Stimulated activated memory B cell treated with anti-CD40 and anti-IgM and Interleukin-4, amounts not matched to agents 10 μg/mL and 1 μg/mL and 100 μg/mL, for 72 hours (primary cell): ENCODE measurements around the gene TPSD1.
"Not testable (repeated sequence)": the region's sequence is repeated elsewhere in the genome, so short reads cannot be mapped to it uniquely, and the experiment has no call there.

Source experiments
- ATAC-seq: fragments of 150-1000 bp; cut with Tn5 transposase; 2 replicates; pipeline ENCODE4 v1.10.0; 2021
- H3K27ac Mint-ChIP-seq: one replicate; pipeline ENCODE4 v1.8.0; 2022; ENCODE audit warnings: mild to moderate bottlenecking, mixed read lengths
- H3K27me3 Mint-ChIP-seq: one replicate; pipeline ENCODE4 v1.8.0; 2022; ENCODE audit warnings: mixed read lengths
- H3K36me3 Mint-ChIP-seq: one replicate; pipeline ENCODE4 v1.8.0; 2022; ENCODE audit warnings: mixed read lengths
- H3K4me1 Mint-ChIP-seq: one replicate; pipeline ENCODE4 v1.8.0; 2022; ENCODE audit warnings: mixed read lengths
- H3K4me3 Mint-ChIP-seq: one replicate; pipeline ENCODE4 v1.8.0; 2022; ENCODE audit warnings: mild to moderate bottlenecking, moderate library complexity, mixed read lengths
- H3K9me3 Mint-ChIP-seq: one replicate; pipeline ENCODE4 v1.8.0; 2022; ENCODE audit warnings: mixed read lengths

TPSD1 gene

DNA sequence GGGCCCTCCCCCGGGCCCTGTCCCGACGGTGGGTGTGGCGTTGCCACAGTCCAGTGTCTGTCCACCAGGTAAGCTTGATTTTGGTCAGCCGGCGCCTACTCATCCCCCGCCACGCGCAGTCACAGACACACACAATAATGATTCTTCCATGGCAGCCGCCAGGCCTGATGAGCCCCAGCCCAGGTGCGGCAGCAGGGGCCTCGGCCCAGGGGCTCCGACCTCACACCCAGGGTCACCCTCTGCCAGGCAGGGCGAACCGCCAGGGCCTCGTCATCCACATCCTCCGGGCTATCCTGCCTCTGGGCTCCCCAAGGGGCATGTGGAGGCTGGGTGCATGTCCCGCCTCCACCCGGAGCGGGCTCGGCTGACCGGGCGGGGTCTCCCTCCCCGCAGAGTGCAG, 38.3 kb upstream of the TPSD1 start:
- Mint-ChIP-seq H3K4me3 (no peak overlapping the region), H3K27me3 (peaks cover 38% of the 10 kb centered on the region), H3K4me1 (no peaks in the 10 kb centered on the region), H3K27ac (no peak overlapping the region), H3K9me3 (no peaks in the 10 kb centered on the region), H3K36me3 (no peaks in the 10 kb centered on the region)
- peak; percentile 3 for ATAC-seq

DNA sequence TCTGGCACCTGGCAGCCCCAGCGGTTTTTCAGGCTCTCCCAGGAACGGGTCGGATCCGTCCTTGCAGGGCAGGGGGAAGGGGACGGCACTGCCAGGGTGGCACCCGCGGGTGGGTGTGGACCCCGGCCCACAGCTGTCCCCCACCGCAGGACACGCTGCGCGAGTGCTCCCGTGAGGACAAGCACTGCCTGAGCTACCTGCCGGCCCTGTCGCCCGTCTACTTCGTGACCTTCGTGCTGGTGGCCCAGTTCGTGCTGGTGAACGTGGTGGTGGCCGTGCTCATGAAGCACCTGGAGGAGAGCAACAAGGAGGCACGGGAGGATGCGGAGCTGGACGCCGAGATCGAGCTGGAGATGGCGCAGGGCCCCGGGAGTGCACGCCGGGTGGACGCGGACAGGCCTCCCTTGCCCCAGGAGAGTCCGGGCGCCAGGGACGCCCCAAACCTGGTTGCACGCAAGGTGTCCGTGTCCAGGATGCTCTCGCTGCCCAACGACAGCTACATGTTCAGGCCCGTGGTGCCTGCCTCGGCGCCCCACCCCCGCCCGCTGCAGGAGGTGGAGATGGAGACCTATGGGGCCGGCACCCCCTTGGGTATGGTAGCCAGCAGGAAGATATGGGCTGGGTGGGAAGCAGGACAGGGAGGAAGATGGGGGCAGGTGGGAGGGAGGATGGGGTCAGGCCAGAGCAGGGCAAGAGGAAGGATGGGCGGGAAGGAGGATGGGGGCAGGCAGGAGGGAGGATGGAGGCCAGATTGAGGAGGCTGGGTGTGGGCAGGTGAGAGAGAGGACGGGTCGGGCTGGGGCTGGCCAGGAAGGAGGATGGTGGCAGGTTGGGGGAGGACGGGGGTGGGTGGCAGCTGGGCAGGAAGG, 37.6 kb upstream of the TPSD1 start:
- no peaks in the 10 kb centered on the region for H3K36me3 Mint-ChIP-seq
- no peaks in the 10 kb centered on the region for H3K9me3 Mint-ChIP-seq
- no peaks in the 10 kb centered on the region for H3K4me1 Mint-ChIP-seq
- H3K27me3 Mint-ChIP-seq = peaks cover 38% of the 10 kb centered on the region
- H3K27ac Mint-ChIP-seq = no peak overlapping the region
- H3K4me3 Mint-ChIP-seq = no peak overlapping the region
- ATAC-seq = no peak

DNA sequence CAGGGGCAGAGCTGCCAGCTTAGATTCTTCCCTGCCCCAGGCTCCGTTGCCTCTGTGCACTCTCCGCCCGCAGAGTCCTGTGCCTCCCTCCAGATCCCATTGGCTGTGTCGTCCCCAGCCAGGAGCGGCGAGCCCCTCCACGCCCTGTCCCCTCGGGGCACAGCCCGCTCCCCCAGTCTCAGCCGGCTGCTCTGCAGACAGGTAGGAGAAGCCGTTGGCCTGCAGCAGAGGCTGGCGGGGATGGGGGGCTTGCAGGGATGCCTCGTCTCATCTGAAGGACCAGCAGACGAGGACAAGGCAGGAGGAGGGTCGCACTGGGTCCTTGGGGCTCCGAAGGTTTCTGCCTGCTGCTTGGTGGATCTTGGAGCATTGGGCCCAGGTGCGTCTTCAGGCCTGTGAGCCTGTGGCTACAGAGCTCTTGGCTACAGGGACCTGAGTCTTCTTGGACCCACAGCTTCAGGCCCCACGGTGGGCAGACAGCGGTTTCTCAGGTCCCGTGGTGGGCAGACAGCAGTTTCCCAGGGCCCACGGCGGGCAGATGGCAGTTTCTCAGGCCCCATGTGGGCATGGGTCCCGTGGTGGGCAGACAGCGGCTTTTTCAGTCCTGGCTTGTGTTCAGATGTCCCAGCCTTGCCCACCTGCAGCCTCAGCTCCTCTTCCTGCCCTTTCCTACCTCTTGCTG, 36.8 kb upstream of the TPSD1 start:
- no peak overlapping the region for H3K4me3 Mint-ChIP-seq
- no peak for ATAC-seq
- H3K4me1 Mint-ChIP-seq = no peaks in the 10 kb centered on the region
- H3K27me3 Mint-ChIP-seq = peaks cover 37% of the 10 kb centered on the region
- H3K27ac Mint-ChIP-seq = no peak overlapping the region
- no peaks in the 10 kb centered on the region for H3K36me3 Mint-ChIP-seq
- no peaks in the 10 kb centered on the region for H3K9me3 Mint-ChIP-seq

- H3K4me3 Mint-ChIP-seq = no peak overlapping the region
- H3K27ac Mint-ChIP-seq = no peak overlapping the region
- H3K9me3 Mint-ChIP-seq = no peaks in the 10 kb centered on the region
These were observed 35.7 kb upstream of the TPSD1 start for GRCh38 chr16:1220098-1220728.

DNA sequence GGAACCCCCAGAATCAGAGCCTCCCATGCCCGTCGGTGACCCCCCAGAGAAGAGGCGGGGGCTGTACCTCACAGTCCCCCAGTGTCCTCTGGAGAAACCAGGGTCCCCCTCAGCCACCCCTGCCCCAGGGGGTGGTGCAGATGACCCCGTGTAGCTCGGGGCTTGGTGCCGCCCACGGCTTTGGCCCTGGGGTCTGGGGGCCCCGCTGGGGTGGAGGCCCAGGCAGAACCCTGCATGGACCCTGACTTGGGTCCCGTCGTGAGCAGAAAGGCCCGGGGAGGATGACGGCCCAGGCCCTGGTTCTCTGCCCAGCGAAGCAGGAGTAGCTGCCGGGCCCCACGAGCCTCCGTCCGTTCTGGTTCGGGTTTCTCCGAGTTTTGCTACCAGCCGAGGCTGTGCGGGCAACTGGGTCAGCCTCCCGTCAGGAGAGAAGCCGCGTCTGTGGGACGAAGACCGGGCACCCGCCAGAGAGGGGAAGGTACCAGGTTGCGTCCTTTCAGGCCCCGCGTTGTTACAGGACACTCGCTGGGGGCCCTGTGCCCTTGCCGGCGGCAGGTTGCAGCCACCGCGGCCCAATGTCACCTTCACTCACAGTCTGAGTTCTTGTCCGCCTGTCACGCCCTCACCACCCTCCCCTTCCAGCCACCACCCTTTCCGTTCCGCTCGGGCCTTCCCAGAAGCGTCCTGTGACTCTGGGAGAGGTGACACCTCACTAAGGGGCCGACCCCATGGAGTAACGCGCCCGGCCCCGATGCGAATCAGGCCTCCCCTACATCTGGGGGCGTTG, 34.8 kb upstream of the TPSD1 start:
- no peak overlapping the region for H3K27ac Mint-ChIP-seq
- peaks cover 29% of the 10 kb centered on the region for H3K27me3 Mint-ChIP-seq
- ATAC-seq = no peak
- no peaks in the 10 kb centered on the region for H3K4me1 Mint-ChIP-seq
- no peaks in the 10 kb centered on the region for H3K9me3 Mint-ChIP-seq
- no peaks in the 10 kb centered on the region for H3K36me3 Mint-ChIP-seq
- H3K4me3 Mint-ChIP-seq = no peak overlapping the region

More at GRCh38 chr16:1220098-1220728, 35.7 kb upstream of the TPSD1 start:
- no peaks in the 10 kb centered on the region for H3K36me3 Mint-ChIP-seq
- ATAC-seq = no peak
- peaks cover 33% of the 10 kb centered on the region for H3K27me3 Mint-ChIP-seq
- H3K4me1 Mint-ChIP-seq = no peaks in the 10 kb centered on the region

DNA sequence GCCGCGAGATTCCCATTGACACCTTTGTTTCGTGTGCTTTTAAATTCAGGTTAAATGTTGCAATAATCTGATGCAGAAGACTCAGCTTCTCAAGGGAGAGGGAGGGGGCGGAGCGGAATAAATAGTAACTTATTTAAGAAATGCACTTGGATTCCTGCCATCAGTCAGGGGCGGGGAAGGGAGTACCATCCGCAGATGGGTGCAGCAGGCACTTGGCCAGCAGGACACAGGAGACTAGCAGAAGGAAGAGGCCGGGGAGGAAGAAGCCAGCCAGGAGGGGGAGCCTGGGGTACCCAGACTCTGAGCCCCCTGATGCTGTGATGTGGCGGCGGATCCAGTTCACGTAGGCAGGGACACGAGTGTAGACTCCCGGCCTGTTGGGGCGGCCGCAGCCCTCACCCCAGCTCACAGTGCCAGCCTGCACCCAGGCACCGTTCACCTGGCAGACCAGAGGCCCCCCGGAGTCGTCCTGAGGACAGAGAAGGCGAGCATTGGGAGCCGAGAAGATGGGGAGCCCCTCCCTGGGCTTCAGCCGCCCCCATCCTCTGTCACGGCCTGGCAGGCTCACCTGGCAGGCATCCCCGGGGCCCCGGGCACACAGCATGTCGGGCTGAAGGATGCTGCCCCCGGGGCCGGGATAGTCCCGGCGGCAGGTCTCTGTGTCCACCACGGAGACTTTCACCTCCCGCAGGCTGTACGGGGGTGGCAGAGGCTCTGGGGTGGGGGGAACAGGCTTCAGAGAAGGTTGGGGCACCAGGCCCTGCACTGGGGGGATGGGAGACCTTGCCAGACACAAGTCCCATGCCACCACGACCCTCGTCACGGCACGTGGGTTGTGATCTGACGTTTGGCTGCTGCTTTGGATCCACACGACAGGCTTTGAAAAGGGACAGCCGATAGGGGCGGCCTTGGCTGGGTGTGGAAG, 34.0 kb upstream of the TPSD1 start:
- ATAC-seq = no peak
- Mint-ChIP-seq H3K27me3 (peaks cover 26% of the 10 kb centered on the region), H3K9me3 (no peaks in the 10 kb centered on the region), H3K27ac (no peak overlapping the region), H3K36me3 (no peaks in the 10 kb centered on the region), H3K4me3 (no peak overlapping the region), H3K4me1 (no peaks in the 10 kb centered on the region)

DNA sequence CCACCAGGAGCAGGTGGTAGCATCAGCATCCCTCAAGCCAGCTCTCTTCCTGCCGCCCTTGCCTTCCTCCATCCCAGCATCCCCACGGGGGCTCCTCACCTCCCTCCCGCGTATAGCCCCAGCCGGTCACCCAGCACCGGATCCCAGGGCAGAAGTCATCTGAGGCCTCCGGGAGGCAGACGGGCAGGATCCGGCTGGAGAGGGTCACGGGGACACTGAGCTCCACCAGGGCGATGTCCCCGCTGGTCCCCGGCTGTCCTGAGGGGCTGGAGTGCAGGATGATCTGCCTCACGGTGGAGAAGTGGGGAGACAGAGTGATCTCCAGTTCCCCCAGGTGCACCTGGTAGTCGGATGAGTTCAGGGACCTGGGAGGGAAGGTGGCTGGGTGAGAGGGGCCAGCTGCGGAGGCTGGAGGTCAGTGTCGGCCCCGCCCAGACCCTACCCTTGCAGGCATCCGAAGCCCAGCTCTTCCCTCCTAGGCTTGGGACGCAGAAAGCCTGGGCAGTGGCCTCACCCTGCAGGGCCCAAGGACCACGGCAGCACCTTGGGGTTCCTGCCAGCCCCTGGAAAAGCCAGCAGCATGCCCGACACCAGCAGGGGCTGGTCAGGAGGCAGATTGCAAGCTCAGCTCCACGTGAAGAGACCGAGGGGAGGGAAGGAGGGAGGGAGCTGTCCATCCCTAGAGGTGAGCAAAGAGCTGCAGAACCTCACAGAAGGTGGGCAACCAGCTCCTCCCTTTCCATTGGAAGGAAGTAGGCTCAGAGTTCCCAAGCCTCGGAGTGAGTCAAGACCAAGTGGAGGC, 33.1 kb upstream of the TPSD1 start:
- H3K9me3 Mint-ChIP-seq = no peaks in the 10 kb centered on the region
- no peak overlapping the region for H3K4me3 Mint-ChIP-seq
- no peak for ATAC-seq
- H3K4me1 Mint-ChIP-seq = no peaks in the 10 kb centered on the region
- H3K36me3 Mint-ChIP-seq = no peaks in the 10 kb centered on the region
- H3K27me3 Mint-ChIP-seq = peaks cover 33% of the 10 kb centered on the region
- no peak overlapping the region for H3K27ac Mint-ChIP-seq

DNA sequence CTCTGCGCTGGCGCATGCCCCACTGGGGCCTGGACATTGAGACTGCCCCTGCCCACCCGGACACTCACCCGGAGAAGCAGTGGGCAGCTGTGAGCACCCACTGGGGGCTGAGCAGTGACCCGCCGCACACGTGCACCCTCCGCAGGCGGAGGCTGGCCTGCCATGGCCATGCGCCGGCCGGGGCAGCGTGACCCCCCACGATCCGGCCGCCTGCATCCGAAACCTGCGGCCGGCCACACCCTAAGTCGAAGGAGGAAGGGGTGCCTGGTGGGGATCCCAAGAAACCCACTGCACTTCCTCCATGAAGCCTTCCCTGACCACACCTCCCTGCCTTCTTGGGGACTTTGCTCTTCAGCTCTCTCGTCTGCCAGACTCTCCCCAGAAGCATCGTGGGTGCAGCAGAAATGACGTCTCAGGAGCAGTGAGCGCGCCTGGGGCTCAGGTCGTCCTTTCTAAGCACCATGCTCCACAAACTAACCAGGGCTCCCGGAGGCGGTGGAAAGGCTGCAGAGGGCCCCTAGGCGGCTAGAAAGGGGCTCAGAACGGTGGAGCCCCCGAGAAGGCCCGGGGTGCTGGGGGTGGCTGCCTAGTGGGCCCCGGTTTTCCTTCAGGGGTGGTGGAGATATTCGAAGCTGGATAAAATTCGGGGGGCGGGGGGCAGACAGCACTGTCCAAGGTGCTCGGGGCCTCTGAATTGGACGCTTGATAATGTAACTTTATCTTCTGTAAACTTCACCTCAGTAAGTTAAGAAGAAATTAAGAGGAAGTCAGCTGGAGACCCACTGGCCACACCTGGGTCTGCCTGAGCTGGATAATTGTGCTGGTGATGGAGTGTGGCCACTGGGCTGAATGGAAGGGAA, 32.3 kb upstream of the TPSD1 start:
- Mint-ChIP-seq H3K27me3 (peaks cover 42% of the 10 kb centered on the region), H3K4me3 (no peak overlapping the region), H3K27ac (no peak overlapping the region), H3K36me3 (no peaks in the 10 kb centered on the region), H3K4me1 (no peaks in the 10 kb centered on the region), H3K9me3 (no peaks in the 10 kb centered on the region)
- no peak for ATAC-seq

GRCh38 chr16:1224558-1224957, 31.3 kb upstream of the TPSD1 start:
- H3K27ac Mint-ChIP-seq = no peak overlapping the region
- no peaks in the 10 kb centered on the region for H3K4me1 Mint-ChIP-seq
- peaks cover 42% of the 10 kb centered on the region for H3K27me3 Mint-ChIP-seq
- H3K9me3 Mint-ChIP-seq = no peaks in the 10 kb centered on the region
- H3K4me3 Mint-ChIP-seq = no peak overlapping the region
- no peaks in the 10 kb centered on the region for H3K36me3 Mint-ChIP-seq
- ATAC-seq = no peak

GRCh38 chr16:1225051-1225451, 30.8 kb upstream of the TPSD1 start, which contains the start of gene TPSG1:
Gene TPSG1, minus strand, starts transcription at chr16:1225268. Its CDS starts 16 bp downstream, at chr16:1225252.
- ATAC-seq = no peak
- H3K27me3 Mint-ChIP-seq = peaks cover 42% of the 10 kb centered on the region
- no peaks in the 10 kb centered on the region for H3K9me3 Mint-ChIP-seq
- no peak within 1 kb of the TSS for H3K4me3 Mint-ChIP-seq
- no peaks in the 10 kb centered on the region for H3K36me3 Mint-ChIP-seq
- no peak within 1 kb of the TSS for H3K27ac Mint-ChIP-seq
- no peaks in the 10 kb centered on the region for H3K4me1 Mint-ChIP-seq

DNA sequence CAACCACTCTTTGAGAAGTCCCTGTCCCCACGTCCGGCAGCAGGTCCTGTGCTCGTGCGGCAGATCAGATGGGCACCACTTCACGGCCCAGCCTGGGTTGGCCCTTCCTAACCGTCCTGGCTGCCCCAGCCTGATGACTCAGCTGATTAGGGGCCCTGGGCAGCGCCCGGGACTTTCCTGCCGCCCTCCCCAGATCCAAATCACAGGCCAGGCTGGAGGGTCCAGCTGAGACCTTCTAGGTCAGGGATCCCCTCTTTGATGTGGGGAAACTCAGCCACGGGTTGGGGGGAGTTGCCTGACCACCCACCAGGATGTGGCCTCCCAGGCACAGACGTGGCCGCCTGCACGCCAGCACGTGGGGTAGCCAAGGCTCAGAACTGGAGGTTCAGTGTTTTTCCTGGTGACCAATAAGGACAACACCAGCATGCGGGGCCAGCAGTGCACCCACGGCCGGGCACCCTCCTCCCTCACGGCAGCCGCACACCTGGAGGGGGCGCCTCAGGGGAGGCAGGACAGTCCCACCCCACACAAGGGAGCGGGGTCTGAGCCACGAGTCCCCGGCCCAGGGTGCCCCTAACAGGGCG, 30.0 kb upstream of the TPSD1 start:
- peaks cover 42% of the 10 kb centered on the region for H3K27me3 Mint-ChIP-seq
- not testable (repeated sequence) for ATAC-seq, H3K4me3 Mint-ChIP-seq, H3K4me1 Mint-ChIP-seq, H3K36me3 Mint-ChIP-seq, H3K27ac Mint-ChIP-seq, H3K9me3 Mint-ChIP-seq

- H3K4me1 Mint-ChIP-seq, H3K27ac Mint-ChIP-seq: not testable (repeated sequence)
These were observed 29.2 kb upstream of the TPSD1 start for GRCh38 chr16:1226692-1227091.

More at GRCh38 chr16:1226692-1227091, 29.2 kb upstream of the TPSD1 start:
- H3K27me3 Mint-ChIP-seq = peaks cover 36% of the 10 kb centered on the region
- H3K4me3 Mint-ChIP-seq, H3K9me3 Mint-ChIP-seq, H3K36me3 Mint-ChIP-seq, ATAC-seq: not testable (repeated sequence)
